Colon (tissue), 2 donors: Measurements from ENCODE around the gene BZW2.
"Not testable (repeated sequence)": the region's sequence is repeated elsewhere in the genome, so short reads cannot be mapped to it uniquely, and the experiment has no call there.

Experiments used
- FAIRE-seq: peaks from 2 replicates; lab custom pipeline; 2012; peaks lifted over from hg19 to GRCh38; lab: Jason Lieb, UNC
- donor health status: control.
- donor health status: control.

Gene BZW2

GRCh38 chr7:16646472-16647072, 591 bp downstream of the BZW2 start:
- no peak for FAIRE-seq

GRCh38 chr7:16647435-16647960, 1.5 kb downstream of the BZW2 start:
- no peak for FAIRE-seq

- no peak for FAIRE-seq
These were observed 2.6 kb downstream of the BZW2 start for GRCh38 chr7:16648551-16648950.

GRCh38 chr7:16649196-16649595, 3.2 kb downstream of the BZW2 start:
- no peak for FAIRE-seq

GRCh38 chr7:16650266-16650665, 4.3 kb downstream of the BZW2 start:
- FAIRE-seq, result no peak

GRCh38 chr7:16651396-16652239, 5.6 kb downstream of the BZW2 start:
- FAIRE-seq, result no peak

GRCh38 chr7:16652240-16652583, 6.2 kb downstream of the BZW2 start:
- no peak for FAIRE-seq

GRCh38 chr7:16652888-16653287, 6.9 kb downstream of the BZW2 start:
- no peak for FAIRE-seq

GRCh38 chr7:16655394-16655793, 9.4 kb downstream of the BZW2 start:
- no peak for FAIRE-seq

GRCh38 chr7:16656141-16656540, 10.2 kb downstream of the BZW2 start:
- no peak for FAIRE-seq

GRCh38 chr7:16657656-16658279, 11.8 kb downstream of the BZW2 start:
- FAIRE-seq, result no peak

- FAIRE-seq, result not testable (repeated sequence)
These were observed 14.0 kb downstream of the BZW2 start for GRCh38 chr7:16659854-16660497.

GRCh38 chr7:16660702-16661464, 14.9 kb downstream of the BZW2 start:
- FAIRE-seq, result peak; percentile 66

GRCh38 chr7:16661924-16662323, 15.9 kb downstream of the BZW2 start:
- FAIRE-seq, result no peak

- no peak for FAIRE-seq
These were observed 21.4 kb downstream of the BZW2 start for GRCh38 chr7:16667355-16667754.

GRCh38 chr7:16668049-16668858, 22.3 kb downstream of the BZW2 start:
- no peak for FAIRE-seq

GRCh38 chr7:16668978-16669377, 23.0 kb downstream of the BZW2 start:
- no peak for FAIRE-seq

- no peak for FAIRE-seq
These were observed 23.6 kb downstream of the BZW2 start for GRCh38 chr7:16669581-16669980.

GRCh38 chr7:16670021-16670420, 24.0 kb downstream of the BZW2 start:
- FAIRE-seq, result no peak

- no peak for FAIRE-seq
These were observed 24.9 kb downstream of the BZW2 start for GRCh38 chr7:16670731-16671344.

GRCh38 chr7:16671811-16672210, 25.8 kb downstream of the BZW2 start:
- no peak for FAIRE-seq
